HG03135 (cell line): Measurements from ENCODE around the gene ATP2B2.

ENCODE experiments used
- ATAC-seq: cut with Tn5 transposase; IDR thresholded peaks from one replicate; pipeline ENCODE4 v1.9.1; 2021; ENCODE audit warnings: mild to moderate bottlenecking, moderate library complexity; ENCODE audit not compliant: unreplicated experiment

Gene ATP2B2

GRCh38 chr3:10495614-10496013 is 9.8 kb downstream of the ATP2B2 start:
- ATAC-seq: no peak

- no peak for ATAC-seq
These were observed 10.4 kb downstream of the ATP2B2 start for GRCh38 chr3:10495003-10495402.

- no peak for ATAC-seq
These were observed 11.2 kb downstream of the ATP2B2 start for GRCh38 chr3:10494180-10494579.

GRCh38 chr3:10493202-10493589 is 12.2 kb downstream of the ATP2B2 start:
- ATAC-seq: no peak

GRCh38 chr3:10492364-10493201 is 12.8 kb downstream of the ATP2B2 start:
- ATAC-seq: no peak

- no peak for ATAC-seq
These were observed 15.5 kb downstream of the ATP2B2 start for GRCh38 chr3:10489746-10490483.

- ATAC-seq: no peak
These were observed 17.3 kb downstream of the ATP2B2 start for GRCh38 chr3:10487988-10488633.

GRCh38 chr3:10485806-10486205 is 19.6 kb downstream of the ATP2B2 start:
- no peak for ATAC-seq

GRCh38 chr3:10485380-10485779 is 20.0 kb downstream of the ATP2B2 start:
- no peak for ATAC-seq

GRCh38 chr3:10484709-10485108 is 20.7 kb downstream of the ATP2B2 start:
- ATAC-seq: no peak

- no peak for ATAC-seq
These were observed 21.6 kb downstream of the ATP2B2 start for GRCh38 chr3:10483686-10484345.

GRCh38 chr3:10483364-10483675 is 22.1 kb downstream of the ATP2B2 start:
- ATAC-seq: no peak

- no peak for ATAC-seq
These were observed 22.6 kb downstream of the ATP2B2 start for GRCh38 chr3:10482631-10483363.

- ATAC-seq: no peak
These were observed 24.5 kb downstream of the ATP2B2 start for GRCh38 chr3:10480871-10481378.

GRCh38 chr3:10479311-10479710 is 26.1 kb downstream of the ATP2B2 start:
- no peak for ATAC-seq

GRCh38 chr3:10475983-10476382 is 29.4 kb downstream of the ATP2B2 start:
- no peak for ATAC-seq

GRCh38 chr3:10474847-10475246 is 30.5 kb downstream of the ATP2B2 start:
- ATAC-seq: no peak

GRCh38 chr3:10474275-10474646 is 31.1 kb downstream of the ATP2B2 start:
- ATAC-seq: no peak

GRCh38 chr3:10473581-10474274 is 31.7 kb downstream of the ATP2B2 start:
- ATAC-seq: no peak

GRCh38 chr3:10472877-10473440 is 32.4 kb downstream of the ATP2B2 start:
- no peak for ATAC-seq
